ENCODE measurements around the gene PPP3CA. TPM values are rescaled to one million over a fixed set of nuclear protein-coding genes. Genes with fewer than 3 reads are reported as not detected.

PPP3CA gene
- total and polyA plus RNA-seq, 2 experiments from 2014 or later: 27.0 to 45.2 TPM

DNA sequence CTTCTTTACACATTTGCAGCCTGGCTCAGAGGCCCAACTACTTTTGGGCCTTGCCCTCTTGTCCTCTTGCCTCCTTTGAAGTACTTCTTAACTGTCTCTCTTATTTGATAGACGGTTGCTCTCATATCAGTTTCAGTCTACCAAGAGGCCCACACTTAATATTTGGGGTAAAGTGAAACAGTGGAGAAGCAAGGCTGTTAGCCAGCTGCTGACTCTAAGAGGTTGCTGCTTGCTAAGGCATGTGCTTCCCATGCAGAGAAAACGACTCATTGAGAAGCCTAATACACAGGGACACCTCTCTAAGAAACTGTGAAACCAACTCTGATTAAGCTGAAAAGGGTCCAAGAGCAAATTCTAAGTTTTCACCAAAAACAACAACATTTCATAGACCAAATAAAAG is 94.6 kb downstream of the PPP3CA start:
- Mint-ChIP-seq H3K27me3 (ENCODE audit: insufficient read depth, low read depth, poor library complexity) (no peaks in the 10 kb centered on the region), H3K9me3 (no peaks in the 10 kb centered on the region), H3K27ac (no peak overlapping the region), H3K4me1 (peaks cover 36% of the 10 kb centered on the region), H3K4me3 (no peak overlapping the region), H3K36me3 (ENCODE audit: low read depth) (no peaks in the 10 kb centered on the region)
- Histone ChIP-seq H3F3A (replicated peaks; ENCODE audit: low read depth) (no peaks in the 10 kb centered on the region), H3K4me2 (no peak overlapping the region), H3K4me3 (no peak overlapping the region), H2AFZ (no peak overlapping the region), H3K9me2 (ENCODE audit: insufficient read depth) (no peaks in the 10 kb centered on the region), H3K4me1 (ENCODE audit: insufficient read depth) (peaks cover 18% of the 10 kb centered on the region), H3K79me2 (replicated peaks; ENCODE audit: insufficient read depth) (peaks cover 43% of the 10 kb centered on the region; the same call in 1 of the 2 replicates), H3K27me3 (ENCODE audit: insufficient read depth) (no peaks in the 10 kb centered on the region), H3K36me3 (ENCODE audit: insufficient read depth) (no peaks in the 10 kb centered on the region), H4K20me1 (replicated peaks; ENCODE audit: insufficient read depth) (no peaks in the 10 kb centered on the region), H3K27ac (ENCODE audit: low read depth) (no peak overlapping the region)
- no peak for DNase-seq (ENCODE audit: low spot score)
- no peak; the same call in 2 of the 3 replicates for ATAC-seq
- TF ChIP-seq STAT1 (IDR thresholded peaks at IDR 0.05; ENCODE audit: unreplicated experiment) (no peak), POLR2AphosphoS5 (IDR thresholded peaks at IDR 0.05; ENCODE audit: low read depth) (no peak)

DNA sequence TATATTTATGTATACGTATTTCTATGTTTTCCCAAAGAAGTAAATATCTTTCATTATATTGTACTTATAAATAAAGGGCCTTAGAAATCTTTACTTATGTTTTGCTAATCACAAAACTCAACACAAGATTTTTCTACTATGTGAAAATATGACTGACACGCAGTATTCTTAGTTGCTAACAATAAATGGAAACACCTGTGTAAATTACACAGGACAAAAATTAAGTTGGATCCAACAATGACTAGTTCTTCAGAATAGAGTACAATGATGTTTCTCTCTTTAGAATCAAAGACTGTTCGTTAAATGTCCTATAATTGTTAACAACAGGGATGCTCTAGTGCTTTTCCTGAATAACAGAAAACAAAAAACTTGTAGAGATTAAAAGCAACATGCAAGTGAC is 96.1 kb downstream of the PPP3CA start:
- Histone ChIP-seq H3K36me3 (ENCODE audit: insufficient read depth) (no peaks in the 10 kb centered on the region), H3K4me2 (no peak overlapping the region), H3K9me2 (ENCODE audit: insufficient read depth) (no peaks in the 10 kb centered on the region), H3K27ac (ENCODE audit: low read depth) (no peak overlapping the region), H3K4me1 (ENCODE audit: insufficient read depth) (peaks cover 13% of the 10 kb centered on the region), H2AFZ (no peak overlapping the region), H3F3A (replicated peaks; ENCODE audit: low read depth) (no peaks in the 10 kb centered on the region), H4K20me1 (replicated peaks; ENCODE audit: insufficient read depth) (no peaks in the 10 kb centered on the region), H3K27me3 (ENCODE audit: insufficient read depth) (no peaks in the 10 kb centered on the region), H3K4me3 (no peak overlapping the region), H3K79me2 (replicated peaks; ENCODE audit: insufficient read depth) (peaks cover 33% of the 10 kb centered on the region; the same call in 1 of the 2 replicates)
- Mint-ChIP-seq H3K9me3 (no peaks in the 10 kb centered on the region), H3K36me3 (ENCODE audit: low read depth) (no peaks in the 10 kb centered on the region), H3K4me3 (no peak overlapping the region), H3K4me1 (peaks cover 33% of the 10 kb centered on the region), H3K27me3 (ENCODE audit: insufficient read depth, low read depth, poor library complexity) (peaks cover 3% of the 10 kb centered on the region), H3K27ac (no peak overlapping the region)
- DNase-seq (ENCODE audit: low spot score): no peak
- no peak for ATAC-seq
- TF ChIP-seq, protein P1, sequence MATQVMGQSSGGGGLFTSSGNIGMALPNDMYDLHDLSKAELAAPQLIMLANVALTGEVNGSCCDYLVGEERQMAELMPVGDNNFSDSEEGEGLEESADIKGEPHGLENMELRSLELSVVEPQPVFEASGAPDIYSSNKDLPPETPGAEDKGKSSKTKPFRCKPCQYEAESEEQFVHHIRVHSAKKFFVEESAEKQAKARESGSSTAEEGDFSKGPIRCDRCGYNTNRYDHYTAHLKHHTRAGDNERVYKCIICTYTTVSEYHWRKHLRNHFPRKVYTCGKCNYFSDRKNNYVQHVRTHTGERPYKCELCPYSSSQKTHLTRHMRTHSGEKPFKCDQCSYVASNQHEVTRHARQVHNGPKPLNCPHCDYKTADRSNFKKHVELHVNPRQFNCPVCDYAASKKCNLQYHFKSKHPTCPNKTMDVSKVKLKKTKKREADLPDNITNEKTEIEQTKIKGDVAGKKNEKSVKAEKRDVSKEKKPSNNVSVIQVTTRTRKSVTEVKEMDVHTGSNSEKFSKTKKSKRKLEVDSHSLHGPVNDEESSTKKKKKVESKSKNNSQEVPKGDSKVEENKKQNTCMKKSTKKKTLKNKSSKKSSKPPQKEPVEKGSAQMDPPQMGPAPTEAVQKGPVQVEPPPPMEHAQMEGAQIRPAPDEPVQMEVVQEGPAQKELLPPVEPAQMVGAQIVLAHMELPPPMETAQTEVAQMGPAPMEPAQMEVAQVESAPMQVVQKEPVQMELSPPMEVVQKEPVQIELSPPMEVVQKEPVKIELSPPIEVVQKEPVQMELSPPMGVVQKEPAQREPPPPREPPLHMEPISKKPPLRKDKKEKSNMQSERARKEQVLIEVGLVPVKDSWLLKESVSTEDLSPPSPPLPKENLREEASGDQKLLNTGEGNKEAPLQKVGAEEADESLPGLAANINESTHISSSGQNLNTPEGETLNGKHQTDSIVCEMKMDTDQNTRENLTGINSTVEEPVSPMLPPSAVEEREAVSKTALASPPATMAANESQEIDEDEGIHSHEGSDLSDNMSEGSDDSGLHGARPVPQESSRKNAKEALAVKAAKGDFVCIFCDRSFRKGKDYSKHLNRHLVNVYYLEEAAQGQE (IDR thresholded peaks at IDR 0.05; ENCODE audit: unreplicated experiment): no peak
- TF ChIP-seq EZH2phosphoT487 (IDR thresholded peaks at IDR 0.05; ENCODE audit: unreplicated experiment) (no peak), ZNF114 (CRISPR knock-in tag; IDR thresholded peaks at IDR 0.05) (no peak), NANOG (IDR thresholded peaks at IDR 0.05; ENCODE audit: borderline replicate concordance) (no peak), EZH2 (IDR thresholded peaks at IDR 0.05; ENCODE audit: low read depth, unreplicated experiment) (no peak), ZNF331 (CRISPR knock-in tag; IDR thresholded peaks at IDR 0.05; ENCODE audit: low read depth) (no peak), CREB1 (CRISPR knock-in tag; IDR thresholded peaks at IDR 0.05; ENCODE audit: low read depth) (no peak), POLR2AphosphoS5 (IDR thresholded peaks at IDR 0.05; ENCODE audit: low read depth) (no peak), JUNB (IDR thresholded peaks at IDR 0.05; ENCODE audit: unreplicated experiment) (no peak)
- TF ChIP-seq, protein P2, sequence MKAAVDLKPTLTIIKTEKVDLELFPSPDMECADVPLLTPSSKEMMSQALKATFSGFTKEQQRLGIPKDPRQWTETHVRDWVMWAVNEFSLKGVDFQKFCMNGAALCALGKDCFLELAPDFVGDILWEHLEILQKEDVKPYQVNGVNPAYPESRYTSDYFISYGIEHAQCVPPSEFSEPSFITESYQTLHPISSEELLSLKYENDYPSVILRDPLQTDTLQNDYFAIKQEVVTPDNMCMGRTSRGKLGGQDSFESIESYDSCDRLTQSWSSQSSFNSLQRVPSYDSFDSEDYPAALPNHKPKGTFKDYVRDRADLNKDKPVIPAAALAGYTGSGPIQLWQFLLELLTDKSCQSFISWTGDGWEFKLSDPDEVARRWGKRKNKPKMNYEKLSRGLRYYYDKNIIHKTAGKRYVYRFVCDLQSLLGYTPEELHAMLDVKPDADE (IDR thresholded peaks at IDR 0.05): no peak
- TF ChIP-seq, protein P3, sequence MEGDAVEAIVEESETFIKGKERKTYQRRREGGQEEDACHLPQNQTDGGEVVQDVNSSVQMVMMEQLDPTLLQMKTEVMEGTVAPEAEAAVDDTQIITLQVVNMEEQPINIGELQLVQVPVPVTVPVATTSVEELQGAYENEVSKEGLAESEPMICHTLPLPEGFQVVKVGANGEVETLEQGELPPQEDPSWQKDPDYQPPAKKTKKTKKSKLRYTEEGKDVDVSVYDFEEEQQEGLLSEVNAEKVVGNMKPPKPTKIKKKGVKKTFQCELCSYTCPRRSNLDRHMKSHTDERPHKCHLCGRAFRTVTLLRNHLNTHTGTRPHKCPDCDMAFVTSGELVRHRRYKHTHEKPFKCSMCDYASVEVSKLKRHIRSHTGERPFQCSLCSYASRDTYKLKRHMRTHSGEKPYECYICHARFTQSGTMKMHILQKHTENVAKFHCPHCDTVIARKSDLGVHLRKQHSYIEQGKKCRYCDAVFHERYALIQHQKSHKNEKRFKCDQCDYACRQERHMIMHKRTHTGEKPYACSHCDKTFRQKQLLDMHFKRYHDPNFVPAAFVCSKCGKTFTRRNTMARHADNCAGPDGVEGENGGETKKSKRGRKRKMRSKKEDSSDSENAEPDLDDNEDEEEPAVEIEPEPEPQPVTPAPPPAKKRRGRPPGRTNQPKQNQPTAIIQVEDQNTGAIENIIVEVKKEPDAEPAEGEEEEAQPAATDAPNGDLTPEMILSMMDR (conservative IDR thresholded peaks at IDR 0.05; ENCODE audit: low read depth in 2 of 2): no peak
